K562 (cell line): Measurements from ENCODE around the gene PPP1R14B. TPM values are rescaled to one million over a fixed set of nuclear protein-coding genes. Genes with fewer than 3 reads are reported as not detected.

Experiments
- ATAC-seq: fragments of 200-7000 bp; cut with Tn5 transposase; 3 replicates; pipeline ENCODE4 v1.9.1; 2020; ENCODE audit warnings: moderate library complexity
- BruUV-seq: library from RNA; stranded (reverse); fragments of 400-500 nt; replicated peaks from 2 replicates; lab custom pipeline; 2021; lab: Mats Ljungman, UMichigan
- CTCF ChIA-PET: fragments of 300-600 bp; formaldehyde crosslinking; extraction: SDS; loops from one replicate; lab custom pipeline; 2021; ENCODE audit warnings: low intra/inter-chr PET ratio; lab: Yijun Ruan, JAX
- POLR2A ChIA-PET: fragments of 300-600, 350-650 bp; sonication (Branson Sonifier 250); formaldehyde crosslinking; extraction: SDS; loops from one replicate; lab custom pipeline; 2021; ENCODE audit warnings: antibody characterized with exemption, inconsistent platforms; lab: Yijun Ruan, JAX
- DNase-seq, 4 experiments: peaks; one replicate each; pipeline versions ENCODE4 v3.0.0 to v3.0.0-alpha.2; 2011 to 2018; ENCODE audit warnings: low spot score in 3 of 4, mixed read lengths in 3 of 4; ENCODE audit errors: extremely low read depth in 1 of 4
- FAIRE-seq: peaks from 2 replicates; lab custom pipeline; 2011; peaks lifted over from hg19 to GRCh38; lab: Jason Lieb, UNC
- H2AFZ ChIP-seq: 2 replicates; pipeline ENCODE4 v1.6.0; 2011; ENCODE audit warnings: low read depth, low read length, control low read depth, inconsistent platforms
- H3K27ac ChIP-seq: fragments of 200-600 bp; 3 replicates; pipeline ENCODE4 v1.8.0; 2011; ENCODE audit warnings: low read depth, mild to moderate bottlenecking, control low read depth, inconsistent platforms, low read length, moderate library complexity, mixed read lengths; ENCODE audit errors: extremely low read depth
- H3K27me3 ChIP-seq, 2 experiments: fragments of 300-600 bp in 1 of 2; 2 replicates in 1 of 2; 3 replicates in 1 of 2; pipeline versions ENCODE4 v1.6.0 to v1.8.0; 2011; ENCODE audit warnings: inconsistent platforms in 2 of 2, low read length in 2 of 2, mild to moderate bottlenecking in 1 of 2, mixed read lengths in 1 of 2, moderate library complexity in 1 of 2; ENCODE audit not compliant: control insufficient read depth in 2 of 2, insufficient read depth in 2 of 2
- H3K36me3 ChIP-seq: fragments of 300-600 bp; 3 replicates; pipeline ENCODE4 v1.8.0; 2011; ENCODE audit warnings: mild to moderate bottlenecking, low read length, inconsistent platforms; ENCODE audit not compliant: control insufficient read depth, insufficient read depth
- H3K4me1 ChIP-seq, 2 experiments: fragments of 200-600 bp in 1 of 2; replicated peaks in 1 of 2; 2 replicates in 1 of 2; 3 replicates in 1 of 2; pipeline versions ENCODE4 v1.5.1 to v1.8.0; 2011; ENCODE audit warnings: inconsistent platforms in 2 of 2, low read length in 2 of 2, mild to moderate bottlenecking in 1 of 2, mixed read lengths in 1 of 2, moderate library complexity in 1 of 2; ENCODE audit not compliant: control insufficient read depth in 2 of 2, insufficient read depth in 2 of 2
- H3K4me2 ChIP-seq: 2 replicates; pipeline ENCODE4 v1.6.1; 2011; ENCODE audit warnings: low read length, control low read depth, inconsistent platforms, mixed read lengths; ENCODE audit not compliant: insufficient read depth
- H3K4me3 ChIP-seq: fragments of 200-600 bp; sonication (generic), shearing (Covaris generic); 2 replicates; pipeline ENCODE4 v1.5.1; 2016; ENCODE audit warnings: control low read depth, inconsistent platforms
- H3K79me2 ChIP-seq: fragments of 200-600 bp; 3 replicates; pipeline ENCODE4 v1.8.0; 2011; ENCODE audit warnings: low read length, inconsistent platforms; ENCODE audit not compliant: control insufficient read depth, insufficient read depth
- H3K9ac ChIP-seq, 2 experiments: 2 replicates each; pipeline versions ENCODE4 v1.6.0 to v1.6.1; 2011; ENCODE audit warnings: low read depth in 2 of 2, low read length in 2 of 2, control low read depth in 1 of 2, inconsistent platforms in 1 of 2, mild to moderate bottlenecking in 1 of 2, mixed read lengths in 1 of 2; ENCODE audit not compliant: insufficient read depth in 1 of 2
- H3K9me1 ChIP-seq: one replicate; pipeline ENCODE4 v1.6.0; 2011; ENCODE audit warnings: inconsistent platforms, mild to moderate bottlenecking, low read length, moderate library complexity; ENCODE audit not compliant: control insufficient read depth, insufficient read depth
- H3K9me3 ChIP-seq: replicated peaks from 2 replicates; pipeline ENCODE4 v1.5.1; 2011; ENCODE audit warnings: low read depth, low read length, inconsistent platforms; ENCODE audit not compliant: control insufficient read depth, insufficient read depth
- H4K20me1 ChIP-seq: replicated peaks from 2 replicates; pipeline ENCODE4 v1.6.1; 2011; ENCODE audit warnings: low read length, inconsistent platforms, mixed read lengths; ENCODE audit not compliant: control insufficient read depth, insufficient read depth
- ATF1 ChIP-seq, 2 experiments: fragments of 450-650 bp in 1 of 2; IDR thresholded peaks; 2 replicates each; pipeline ENCODE4 v1.6.1; 2016; ENCODE audit warnings: missing compliant biosample characterization in 1 of 2, missing genetic modification characterization in 1 of 2
- BHLHE40 ChIP-seq: IDR thresholded peaks from 2 replicates; pipeline ENCODE4 v1.6.1; 2011; ENCODE audit warnings: low read length, improper control_type of control experiment
- CEBPG ChIP-seq, 3 experiments: fragments of 200-800 bp in 1 of 3; sonication (Bioruptor generic) in 1 of 3; sonication (generic) in 1 of 3; formaldehyde crosslinking in 1 of 3; IDR thresholded peaks in 2 of 3; conservative IDR thresholded peaks in 1 of 3; 2 replicates each; pipeline versions ENCODE4 v1.6.1 to v1.8.0; 2016 to 2022; ENCODE audit warnings: missing compliant biosample characterization in 2 of 3, missing genetic modification characterization in 2 of 3, mild to moderate bottlenecking in 1 of 3, missing genetic modification reagents in 1 of 3
- EP300 ChIP-seq: IDR thresholded peaks from 2 replicates; pipeline ENCODE4 v1.6.1; 2012; ENCODE audit warnings: low read length, improper control_type of control experiment
- GTF2F1 ChIP-seq: IDR thresholded peaks from 2 replicates; pipeline ENCODE4 v1.6.1; 2011; ENCODE audit warnings: low read depth, low read length, improper control_type of control experiment
- MEF2A ChIP-seq: IDR thresholded peaks from 2 replicates; pipeline ENCODE4 v1.6.1; 2011; ENCODE audit warnings: low read depth, mild to moderate bottlenecking, low read length, moderate library complexity; ENCODE audit not compliant: control insufficient read depth
- MLLT1 ChIP-seq, 2 experiments: fragments of 450-650 bp; IDR thresholded peaks; 2 replicates each; pipeline ENCODE4 v1.6.1; 2016
- MTA2 ChIP-seq: fragments of 450-650 bp; IDR thresholded peaks from 2 replicates; pipeline ENCODE4 v1.6.1; 2016; ENCODE audit warnings: low read depth
- POLR2AphosphoS5 ChIP-seq: IDR thresholded peaks from 2 replicates; pipeline ENCODE4 v1.6.1; 2011; ENCODE audit warnings: mild to moderate bottlenecking, low read depth, low read length, moderate library complexity; ENCODE audit not compliant: control insufficient read depth, insufficient read depth
- RNF2 ChIP-seq: sonication (generic); IDR thresholded peaks from 2 replicates; pipeline ENCODE4 v1.6.1; 2016
- SLC30A9 ChIP-seq: fragments of 250-450 bp; sonication (Bioruptor Pico); IDR thresholded peaks from 2 replicates; pipeline ENCODE4 v1.8.0; 2022; ENCODE audit warnings: mild to moderate bottlenecking, moderate library complexity
- STAG1 ChIP-seq: sonication (generic); formaldehyde crosslinking; IDR thresholded peaks from 2 replicates; pipeline ENCODE4 v1.5.0; 2020; ENCODE audit warnings: missing genetic modification reagents, borderline replicate concordance
- XRCC3 ChIP-seq: fragments of 450-650 bp; IDR thresholded peaks from 2 replicates; pipeline ENCODE4 v1.6.1; 2017; ENCODE audit warnings: mild to moderate bottlenecking, moderate library complexity
- ZNF592 ChIP-seq: fragments of 450-650 bp; IDR thresholded peaks from 2 replicates; pipeline ENCODE4 v1.6.1; 2017; ENCODE audit warnings: antibody characterized with exemption, mild to moderate bottlenecking
- WGBS: fragments of 100-300 bp; shearing (Covaris generic); methylation state at CpG from one replicate; pipeline ENCODE4 v1.1.6; 2016; ENCODE audit warnings: low coverage, mixed read lengths; ENCODE audit not compliant: insufficient coverage; ENCODE audit errors: missing lambda C conversion rate; 5-methylcytosine and 5-hydroxymethylcytosine counted together
- in situ Hi-C: fragments of 300-500 bp; cut with MboI; formaldehyde crosslinking; loops from 4 replicates; pipeline ENCODE4 v1.15.0; 2018; ENCODE audit warnings: inconsistent platforms, mixed read lengths
- intact Hi-C: fragments of 100-400 bp; cut with micrococcal nuclease; formaldehyde crosslinking; loops from 2 replicates; pipeline ENCODE4 v1.14.2; 2022
- polyA plus RNA-seq, 8 experiments: library from polyadenylated mRNA; depleted of rRNA in 4 of 8; stranded (reverse) in 5 of 8; unstranded in 3 of 8; fragments of >200 nt; fragmentation: Nextera tagmentation in 2 of 8; fragmentation: Illumina TruSeq in 1 of 8; extraction: Ambion mirVana in 2 of 8; extraction: Trizol in 1 of 8; gene quantifications; 2 replicates each; pipeline versions ENCODE4 v1.2.1 to v1.2.3, GENCODE V29; 2011 to 2014; ENCODE audit warnings: inconsistent platforms in 1 of 8, missing spikeins in 1 of 8
- total RNA-seq, 7 experiments: library from RNA; depleted of rRNA in 6 of 7; stranded (reverse); fragments of >200 nt in 6 of 7; fragmentation: Illumina TruSeq in 2 of 7; extraction: Trizol in 2 of 7; gene quantifications; 2 replicates each; pipeline versions ENCODE4 v1.2.1 to v1.2.3, GENCODE V29; 2011 to 2021; ENCODE audit warnings: low replicate concordance in 1 of 7

Gene PPP1R14B
- total and polyA plus RNA-seq, 9 of the 15 experiments (the other 6 are each of a cell fraction or from before 2014, with no cell fraction given): 7.7 to 566 (median 212) TPM

DNA sequence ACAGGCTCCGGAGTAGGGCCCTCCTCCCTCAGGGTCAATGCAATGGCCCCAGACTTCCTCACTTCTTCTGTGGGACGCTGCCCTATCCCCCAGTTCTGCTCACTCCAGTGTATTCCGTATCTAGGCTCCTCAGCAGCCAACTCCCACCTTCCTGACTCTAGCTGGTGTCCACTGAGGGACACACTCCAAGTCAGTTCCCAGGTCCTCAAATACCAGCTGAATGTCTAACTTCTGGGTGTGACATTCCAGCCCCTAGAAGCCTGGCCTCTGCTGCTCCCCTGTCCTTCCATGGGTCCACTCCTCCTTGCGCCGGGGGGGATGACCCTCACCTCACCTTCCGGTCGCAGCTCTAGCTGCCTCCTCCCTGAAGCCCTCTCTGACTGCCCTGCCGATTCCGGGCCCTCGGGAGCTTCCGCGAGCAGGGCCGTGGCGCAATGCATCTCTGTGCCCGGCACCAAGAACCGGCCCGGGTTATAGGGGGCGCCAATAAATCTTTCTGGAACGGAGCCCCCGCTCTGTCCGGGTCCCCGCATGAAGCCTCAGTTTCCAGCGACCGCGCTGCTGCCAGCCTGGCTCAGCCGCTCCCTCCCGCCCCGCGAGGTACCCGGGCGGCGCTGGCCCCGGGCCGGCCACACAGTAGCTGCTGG is 22.3 kb upstream of the PPP1R14B start:
- BruUV-seq: no TSS peak
- in situ Hi-C loops (no loop called here), intact Hi-C loops (loop anchor here (2.0 kb wide), 1 partner anchor 22 kb away; the partner anchor contains the start of gene PPP1R14B)
- Histone ChIP-seq H4K20me1 (no peaks in the 10 kb centered on the region), H3K9me1 (peaks cover 3% of the 10 kb centered on the region), H3K79me2 (peaks cover 43% of the 10 kb centered on the region), H2AFZ (peak overlapping the region; percentile 78; the same call in 1 of the 2 replicates), H3K9ac (peak overlapping the region; percentile 89 to 99), H3K4me2 (peak overlapping the region; percentile 92), H3K9me3 (no peaks in the 10 kb centered on the region), H3K27me3 (no peaks in the 10 kb centered on the region), H3K4me1 (peaks cover 32 to 59% of the 10 kb centered on the region in 2 experiments), H3K4me3 (peak overlapping the region; percentile 60), H3K36me3 (peaks cover 43% of the 10 kb centered on the region), H3K27ac (peak overlapping the region; percentile 96)
- CTCF ChIA-PET: interaction anchor here (2.6 kb wide), 1 partner anchor 65 kb away, joined by 11 read pairs; no protein-coding TSS in a partner anchor
- DNase-seq (peak; percentile 36 to 79 (median 48)), FAIRE-seq (peak; percentile 72), ATAC-seq (peak; percentile 59)
- WGBS: under 1% methylated on average over 23 of the region's 34 CpGs
- POLR2A ChIA-PET: interaction anchor here (0.6 to 5.7 kb wide), 17 partner anchors 12 to 1459 kb away, joined by 3 to 58 read pairs (median 5); partner anchors contain the start of genes BAD, CATSPERZ, ESRRA and FERMT3
- no peak for TF ChIP-seq SLC30A9 (CRISPR knock-in tag)
- TF ChIP-seq ATF1 (CRISPR knock-in tag; IDR thresholded peaks at IDR 0.05): no peak
- no peak for TF ChIP-seq ATF1 (tag; IDR thresholded peaks at IDR 0.05)
- no peak for TF ChIP-seq CEBPG (CRISPR knock-in tag; IDR thresholded peaks at IDR 0.05)
- TF ChIP-seq CEBPG (tag; conservative IDR thresholded peaks at IDR 0.05 in 1 of 2, IDR thresholded peaks at IDR 0.05 in 1 of 2): no peak
- TF ChIP-seq POLR2AphosphoS5: peak; percentile 26; the same call in 1 of the 2 replicates
- no peak for TF ChIP-seq XRCC3
- TF ChIP-seq RNF2: no peak
- TF ChIP-seq MEF2A: no peak
- TF ChIP-seq MTA2: no peak
- no peak for TF ChIP-seq MLLT1 (IDR thresholded peaks at IDR 0.05)
- no peak for TF ChIP-seq GTF2F1
- 0 out of 2 replicates have a peak, but pooled peaks have one; percentile 70 for TF ChIP-seq ZNF592
- TF ChIP-seq STAG1 (CRISPR knock-in tag): no peak; the same call in 1 of the 2 replicates
- TF ChIP-seq BHLHE40: no peak
- no peak; the same call in 1 of the 2 replicates for TF ChIP-seq EP300
